Activated T-cell treated with anti-CD3 and anti-CD28 coated beads, Interleukin-2, amount 50 U/mL, for 24 hours (primary cell): ENCODE data around the gene POU2AF2.
A peak's percentile ranks its signal among the peaks of the same experiment; 100 is the strongest.
"Not testable (repeated sequence)": the region's sequence is repeated elsewhere in the genome, so short reads cannot be mapped to it uniquely, and the experiment has no call there.

Experiments used
- DNase-seq: peaks from one replicate; pipeline ENCODE4 v3.0.0-alpha.2; 2020
- H3K27ac Mint-ChIP-seq: 2 replicates; pipeline ENCODE4 v1.8.0; 2020; ENCODE audit warnings: mild to moderate bottlenecking, mixed read lengths
- H3K27me3 Mint-ChIP-seq: 2 replicates; pipeline ENCODE4 v1.8.0; 2020; ENCODE audit warnings: mixed read lengths
- H3K36me3 Mint-ChIP-seq: 2 replicates; pipeline ENCODE4 v1.8.0; 2020; ENCODE audit warnings: low read depth, mixed read lengths
- H3K4me1 Mint-ChIP-seq: 2 replicates; pipeline ENCODE4 v1.8.0; 2020; ENCODE audit warnings: low read depth, mixed read lengths
- H3K4me3 Mint-ChIP-seq: 2 replicates; pipeline ENCODE4 v1.8.0; 2020; ENCODE audit warnings: mild to moderate bottlenecking, moderate library complexity, mixed read lengths
- H3K9me3 Mint-ChIP-seq: 2 replicates; pipeline ENCODE4 v1.8.0; 2020; ENCODE audit warnings: mixed read lengths

The POU2AF2 gene

DNA sequence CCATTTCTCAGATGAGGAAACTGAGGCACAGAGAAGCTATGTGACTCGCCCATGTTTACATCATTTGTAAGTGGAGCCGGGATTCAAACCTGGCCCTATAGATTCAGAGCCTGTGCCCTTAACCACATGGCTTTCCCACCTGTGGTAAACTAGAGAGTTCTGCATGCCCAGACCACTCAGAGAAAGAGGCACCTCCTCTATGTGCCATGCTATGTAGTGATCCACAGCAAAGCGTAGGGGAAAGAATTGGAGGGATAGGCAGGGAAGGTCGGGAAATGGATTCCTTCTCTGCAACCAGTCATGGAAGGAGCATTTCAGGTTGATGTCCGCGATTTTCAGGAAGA is 15.4 kb upstream of the POU2AF2 start:
- H3K4me3 Mint-ChIP-seq = peak overlapping the region; percentile 46
- peaks cover 25% of the 10 kb centered on the region for H3K27me3 Mint-ChIP-seq
- DNase-seq = no peak
- H3K4me1 Mint-ChIP-seq = peaks cover 15% of the 10 kb centered on the region
- no peaks in the 10 kb centered on the region for H3K9me3 Mint-ChIP-seq
- H3K27ac Mint-ChIP-seq = no peak overlapping the region
- no peaks in the 10 kb centered on the region for H3K36me3 Mint-ChIP-seq

DNA sequence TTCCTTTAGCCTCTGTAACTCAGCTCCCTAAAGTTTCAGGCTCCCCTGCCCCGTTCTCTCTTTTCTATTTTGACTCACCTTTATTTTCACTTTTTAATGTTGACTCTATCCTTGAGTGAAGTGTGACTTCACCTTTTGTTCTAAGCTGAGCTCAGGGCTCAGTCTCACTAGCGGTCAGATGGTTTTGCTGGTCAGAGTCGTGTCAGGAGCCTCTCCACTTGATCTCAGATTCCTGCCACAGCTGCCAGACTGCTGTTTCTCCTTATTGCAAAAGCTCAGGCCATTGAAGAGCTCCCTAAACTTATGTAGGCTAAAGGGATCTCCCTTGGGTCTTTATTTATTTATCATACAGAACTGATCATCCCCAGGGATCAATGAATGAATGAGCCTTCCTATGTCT is 13.7 kb upstream of the POU2AF2 start:
- Mint-ChIP-seq H3K4me1 (peaks cover 15% of the 10 kb centered on the region), H3K4me3 (no peak overlapping the region), H3K27ac (no peak overlapping the region), H3K36me3 (no peaks in the 10 kb centered on the region), H3K27me3 (peaks cover 25% of the 10 kb centered on the region), H3K9me3 (no peaks in the 10 kb centered on the region)
- no peak for DNase-seq

GRCh38 chr11:111236383-111236782 is 9.1 kb upstream of the POU2AF2 start:
- no peak for DNase-seq
- H3K27ac Mint-ChIP-seq = no peak overlapping the region
- peaks cover 30% of the 10 kb centered on the region for H3K27me3 Mint-ChIP-seq
- no peaks in the 10 kb centered on the region for H3K4me1 Mint-ChIP-seq
- H3K9me3 Mint-ChIP-seq = no peaks in the 10 kb centered on the region
- no peaks in the 10 kb centered on the region for H3K36me3 Mint-ChIP-seq
- no peak overlapping the region for H3K4me3 Mint-ChIP-seq

- no peaks in the 10 kb centered on the region for H3K9me3 Mint-ChIP-seq
- H3K27me3 Mint-ChIP-seq = peaks cover 34% of the 10 kb centered on the region
- H3K36me3 Mint-ChIP-seq = no peaks in the 10 kb centered on the region
- no peak overlapping the region for H3K4me3 Mint-ChIP-seq
- DNase-seq = no peak
- no peaks in the 10 kb centered on the region for H3K4me1 Mint-ChIP-seq
- no peak overlapping the region for H3K27ac Mint-ChIP-seq
Measured at GRCh38 chr11:111237926-111238325, 7.6 kb upstream of the POU2AF2 start.

DNA sequence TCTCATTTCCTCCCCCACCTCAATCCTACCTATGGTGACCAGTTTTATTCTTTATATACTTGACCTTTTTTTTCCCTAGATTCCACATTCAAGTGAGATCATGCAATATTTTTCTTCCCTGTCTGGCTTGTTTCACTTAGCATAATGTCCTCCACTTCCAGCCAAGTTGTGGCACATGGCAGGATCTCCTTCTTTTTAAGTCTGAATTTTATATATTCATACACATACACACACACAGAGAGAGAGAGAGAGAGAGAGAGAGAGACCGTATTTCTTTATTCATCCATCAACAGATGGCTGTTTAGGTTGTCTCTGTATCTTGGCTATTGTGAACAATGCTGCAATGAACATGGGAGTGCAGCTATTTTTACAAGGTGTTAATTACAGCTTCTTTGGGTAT is 1.4 kb downstream of the POU2AF2 start:
- H3K4me3 Mint-ChIP-seq = no peak overlapping the region
- H3K4me1 Mint-ChIP-seq = no peaks in the 10 kb centered on the region
- no peaks in the 10 kb centered on the region for H3K9me3 Mint-ChIP-seq
- H3K27ac Mint-ChIP-seq = no peak overlapping the region
- H3K36me3 Mint-ChIP-seq = no peaks in the 10 kb centered on the region
- H3K27me3 Mint-ChIP-seq = peaks cover 38% of the 10 kb centered on the region
- no peak for DNase-seq

DNA sequence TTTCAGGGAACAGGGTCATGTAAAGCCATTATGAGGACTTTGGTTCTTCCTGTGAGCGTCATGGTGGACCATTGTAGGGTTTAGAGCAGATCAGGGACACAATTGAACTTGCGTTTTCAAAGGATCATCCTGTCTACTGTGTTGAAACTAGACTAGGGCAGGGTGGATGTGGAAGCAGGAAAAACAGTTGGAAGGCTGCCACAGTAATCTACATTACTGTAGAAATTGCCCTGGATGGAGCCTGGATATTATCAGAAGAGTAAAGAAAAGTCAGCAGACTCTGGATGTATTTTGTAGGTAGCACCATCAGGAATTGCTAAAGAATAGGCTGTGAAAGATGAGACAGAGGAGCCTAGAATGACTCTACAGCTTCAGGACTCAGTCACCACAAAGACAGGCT is 5.4 kb downstream of the POU2AF2 start:
- H3K9me3 Mint-ChIP-seq = no peaks in the 10 kb centered on the region
- H3K36me3 Mint-ChIP-seq = no peaks in the 10 kb centered on the region
- H3K4me3 Mint-ChIP-seq = no peak overlapping the region
- DNase-seq = no peak
- no peak overlapping the region for H3K27ac Mint-ChIP-seq
- no peaks in the 10 kb centered on the region for H3K4me1 Mint-ChIP-seq
- peaks cover 22% of the 10 kb centered on the region for H3K27me3 Mint-ChIP-seq

DNA sequence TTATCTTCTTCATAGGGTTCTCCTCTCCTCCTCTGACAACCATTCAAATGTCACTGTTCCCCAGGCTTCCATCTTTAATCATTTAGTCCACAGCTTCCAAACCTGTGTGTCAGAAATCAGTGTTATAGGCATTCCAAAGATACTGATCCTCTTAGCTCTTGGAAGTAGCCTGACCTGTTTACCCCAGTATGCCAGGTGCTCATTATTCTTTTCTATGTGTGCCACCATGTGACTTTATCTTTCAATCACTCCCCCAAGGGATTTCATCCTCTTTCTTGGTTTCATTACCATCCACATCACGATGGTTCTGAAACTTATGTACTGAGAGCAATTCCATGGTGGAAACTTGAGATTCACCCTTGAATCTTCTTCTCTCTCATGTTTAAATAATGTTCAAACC is 7.6 kb downstream of the POU2AF2 start:
- no peak for DNase-seq
- H3K36me3 Mint-ChIP-seq = no peaks in the 10 kb centered on the region
- peaks cover 26% of the 10 kb centered on the region for H3K27me3 Mint-ChIP-seq
- no peaks in the 10 kb centered on the region for H3K4me1 Mint-ChIP-seq
- no peak overlapping the region for H3K27ac Mint-ChIP-seq
- H3K4me3 Mint-ChIP-seq = no peak overlapping the region
- H3K9me3 Mint-ChIP-seq = no peaks in the 10 kb centered on the region

GRCh38 chr11:111253630-111254029 is 8.1 kb downstream of the POU2AF2 start:
- H3K4me1 Mint-ChIP-seq = no peaks in the 10 kb centered on the region

DNA sequence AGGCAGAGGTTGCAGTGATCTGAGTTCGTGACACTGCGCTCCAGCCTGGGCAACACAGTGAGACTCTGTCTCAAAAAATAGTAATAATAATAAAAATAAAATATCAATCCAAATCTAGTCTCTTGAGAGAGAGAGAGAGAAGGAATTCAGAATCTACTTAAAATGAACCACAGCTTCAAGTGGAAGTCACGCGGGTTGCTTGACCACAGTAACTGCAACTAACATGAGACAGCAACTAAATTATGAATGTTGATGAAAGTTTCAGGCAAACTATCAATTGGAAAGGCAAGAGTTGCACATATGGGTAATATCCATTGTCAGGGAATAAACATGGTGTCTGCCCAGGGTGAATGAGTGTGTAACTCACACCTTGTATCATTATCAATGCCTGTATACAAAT is 12.5 kb downstream of the POU2AF2 start:
- no peaks in the 10 kb centered on the region for H3K9me3 Mint-ChIP-seq
- no peaks in the 10 kb centered on the region for H3K4me1 Mint-ChIP-seq
- peaks cover 45% of the 10 kb centered on the region for H3K27me3 Mint-ChIP-seq
- no peak overlapping the region for H3K27ac Mint-ChIP-seq
- H3K4me3 Mint-ChIP-seq = no peak overlapping the region
- H3K36me3 Mint-ChIP-seq = no peaks in the 10 kb centered on the region
- no peak for DNase-seq

More at GRCh38 chr11:111253630-111254029, 8.1 kb downstream of the POU2AF2 start:
- peaks cover 26% of the 10 kb centered on the region for H3K27me3 Mint-ChIP-seq
- H3K36me3 Mint-ChIP-seq = no peaks in the 10 kb centered on the region
- DNase-seq = no peak
- H3K9me3 Mint-ChIP-seq = no peaks in the 10 kb centered on the region
- no peak overlapping the region for H3K4me3 Mint-ChIP-seq
- no peak overlapping the region for H3K27ac Mint-ChIP-seq

DNA sequence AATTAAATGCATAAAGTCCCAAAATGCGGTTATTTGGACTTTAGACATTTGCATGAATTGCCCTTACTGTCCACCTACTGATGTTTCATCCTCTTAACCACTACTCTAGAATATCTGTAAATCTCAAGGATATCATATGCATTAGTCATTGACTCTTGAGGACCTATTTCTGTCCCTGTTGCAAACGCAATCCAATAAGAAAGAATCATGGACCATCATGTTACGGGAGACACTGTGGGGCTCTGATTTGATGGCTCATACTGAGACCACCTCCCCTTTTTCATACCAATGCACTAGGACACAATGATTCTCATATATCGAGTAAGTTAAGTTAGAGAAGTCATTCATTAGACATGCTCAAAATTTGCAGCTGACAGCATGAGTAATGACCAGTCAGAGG is 14.4 kb downstream of the POU2AF2 start:
- Mint-ChIP-seq H3K9me3 (no peaks in the 10 kb centered on the region), H3K27ac (no peak overlapping the region), H3K4me3 (no peak overlapping the region), H3K36me3 (no peaks in the 10 kb centered on the region), H3K27me3 (peaks cover 45% of the 10 kb centered on the region), H3K4me1 (no peaks in the 10 kb centered on the region)
- no peak for DNase-seq

- no peak overlapping the region for H3K27ac Mint-ChIP-seq
- no peaks in the 10 kb centered on the region for H3K9me3 Mint-ChIP-seq
- H3K4me3 Mint-ChIP-seq = no peak overlapping the region
- DNase-seq = no peak
- no peaks in the 10 kb centered on the region for H3K4me1 Mint-ChIP-seq
- peaks cover 42% of the 10 kb centered on the region for H3K27me3 Mint-ChIP-seq
- H3K36me3 Mint-ChIP-seq = no peaks in the 10 kb centered on the region
Measured at GRCh38 chr11:111260811-111261210, 15.3 kb downstream of the POU2AF2 start.

- H3K4me1 Mint-ChIP-seq = no peaks in the 10 kb centered on the region
- no peaks in the 10 kb centered on the region for H3K36me3 Mint-ChIP-seq
- DNase-seq = no peak
- no peak overlapping the region for H3K27ac Mint-ChIP-seq
- H3K4me3 Mint-ChIP-seq = no peak overlapping the region
- H3K9me3 Mint-ChIP-seq = no peaks in the 10 kb centered on the region
- peaks cover 25% of the 10 kb centered on the region for H3K27me3 Mint-ChIP-seq
Measured at GRCh38 chr11:111264646-111265045, 19.1 kb downstream of the POU2AF2 start.

GRCh38 chr11:111265421-111265820 is 19.9 kb downstream of the POU2AF2 start:
- Mint-ChIP-seq H3K4me1 (no peaks in the 10 kb centered on the region), H3K36me3 (no peaks in the 10 kb centered on the region), H3K27ac (no peak overlapping the region), H3K27me3 (peaks cover 18% of the 10 kb centered on the region), H3K4me3 (no peak overlapping the region), H3K9me3 (no peaks in the 10 kb centered on the region)
- no peak for DNase-seq

- H3K36me3 Mint-ChIP-seq, H3K4me1 Mint-ChIP-seq: not testable (repeated sequence)
Measured at GRCh38 chr11:111268303-111268702, 22.8 kb downstream of the POU2AF2 start.

DNA sequence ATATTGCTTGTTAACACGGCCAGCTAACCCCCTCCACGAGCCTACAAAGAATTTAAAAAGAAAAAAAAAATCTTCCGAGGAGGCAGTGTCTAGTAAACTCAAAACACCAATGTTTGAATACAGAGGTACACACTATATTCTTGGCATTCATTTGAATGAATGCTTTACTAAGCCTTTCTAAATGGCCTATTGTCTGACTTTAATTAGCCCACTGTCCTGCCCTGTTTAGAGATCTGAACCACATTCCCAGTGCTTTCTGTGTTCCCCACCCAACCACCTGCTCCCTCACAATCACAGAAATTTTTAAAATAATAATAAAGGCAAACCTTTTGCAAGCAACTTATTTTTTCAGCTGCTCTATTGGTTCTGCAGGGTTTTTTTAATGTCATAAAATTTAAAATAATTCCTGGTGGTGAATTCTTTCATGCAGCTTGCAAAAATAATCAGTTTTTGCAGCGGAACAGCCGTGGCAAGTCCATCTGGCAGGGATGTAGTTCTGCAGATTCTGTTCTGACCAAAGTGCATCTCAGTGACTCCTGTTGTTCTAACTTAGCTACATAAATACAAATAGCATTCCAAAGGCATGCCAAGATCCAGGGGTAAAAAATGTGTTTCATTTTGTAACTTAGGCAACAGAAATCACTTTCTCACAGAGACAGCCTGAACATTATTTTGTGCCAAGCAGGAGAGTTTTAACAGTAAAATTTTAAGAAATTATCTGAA is 23.8 kb downstream of the POU2AF2 start:
- H3K4me1 Mint-ChIP-seq = peaks cover 2% of the 10 kb centered on the region
- no peak overlapping the region for H3K27ac Mint-ChIP-seq
- H3K4me3 Mint-ChIP-seq = no peak overlapping the region
- no peaks in the 10 kb centered on the region for H3K36me3 Mint-ChIP-seq
- H3K9me3 Mint-ChIP-seq = no peaks in the 10 kb centered on the region
- no peak for DNase-seq
- H3K27me3 Mint-ChIP-seq = peaks cover 12% of the 10 kb centered on the region

More at GRCh38 chr11:111268303-111268702, 22.8 kb downstream of the POU2AF2 start:
- not testable (repeated sequence) for H3K4me3 Mint-ChIP-seq, DNase-seq, H3K27ac Mint-ChIP-seq, H3K9me3 Mint-ChIP-seq, H3K27me3 Mint-ChIP-seq

GRCh38 chr11:111272420-111272819 is 26.9 kb downstream of the POU2AF2 start:
- H3K27me3 Mint-ChIP-seq = peaks cover 15% of the 10 kb centered on the region
- H3K4me1 Mint-ChIP-seq = peaks cover 2% of the 10 kb centered on the region
- no peak for DNase-seq
- no peaks in the 10 kb centered on the region for H3K9me3 Mint-ChIP-seq
- H3K36me3 Mint-ChIP-seq = no peaks in the 10 kb centered on the region
- no peak overlapping the region for H3K27ac Mint-ChIP-seq
- H3K4me3 Mint-ChIP-seq = no peak overlapping the region
